Vagina (tissue), 2 donors: ENCODE data around the gene NRBF2. TPM values are rescaled to one million over a fixed set of nuclear protein-coding genes. Genes with fewer than 3 reads are reported as not detected.
A peak's percentile ranks its signal among the peaks of the same experiment; 100 is the strongest.
"Not testable (repeated sequence)": the region's sequence is repeated elsewhere in the genome, so short reads cannot be mapped to it uniquely, and the experiment has no call there.

Experiments used
- DNase-seq, 2 donors: peaks; one replicate each; pipeline ENCODE4 v3.0.0-alpha.2; 2017; ENCODE audit errors: extremely low spot score in 2 of 2
- H3K27ac ChIP-seq: fragments of 200-600 bp; sonication (generic); one replicate; pipeline ENCODE4 v1.5.1; 2019
- H3K27me3 ChIP-seq: fragments of 200-600 bp; sonication (generic); one replicate; pipeline ENCODE4 v1.5.1; 2019
- H3K36me3 ChIP-seq, 2 donors: fragments of 200-600 bp; sonication (generic); one replicate each; pipeline ENCODE4 v1.5.1; 2017 to 2019
- H3K4me1 ChIP-seq: fragments of 200-600 bp; sonication (generic); one replicate; pipeline ENCODE4 v1.5.1; 2019
- H3K4me3 ChIP-seq, 2 donors: fragments of 200-600 bp; sonication (generic); 1 replicate in 1 of 2; 2 replicates in 1 of 2; pipeline ENCODE4 v1.5.1; 2016 to 2019
- H3K9me3 ChIP-seq: fragments of 200-600 bp; sonication (generic); one replicate; pipeline ENCODE4 v1.5.1; 2019
- CTCF ChIP-seq, 3 experiments: fragments of 450-650 bp in 2 of 3; fragments of 200-600 bp in 1 of 3; sonication (generic) in 1 of 3; IDR thresholded peaks; one replicate each; pipeline ENCODE4 v1.5.1; 2017 to 2019; ENCODE audit warnings: antibody characterized with exemption in 3 of 3, mild to moderate bottlenecking in 2 of 3, moderate library complexity in 2 of 3
- POLR2A ChIP-seq, 2 donors: fragments of 450-650 bp; IDR thresholded peaks; one replicate each; pipeline ENCODE4 v1.6.1; 2017; ENCODE audit warnings: antibody characterized with exemption in 2 of 2, mild to moderate bottlenecking in 2 of 2, moderate library complexity in 2 of 2
- POLR2AphosphoS5 ChIP-seq, 2 donors: sonication (generic); formaldehyde crosslinking; IDR thresholded peaks; one replicate each; pipeline ENCODE4 v1.9.0; 2017; ENCODE audit warnings: antibody characterized with exemption in 2 of 2, mild to moderate bottlenecking in 2 of 2, low read depth in 1 of 2; ENCODE audit not compliant: insufficient read depth in 1 of 2
- intact Hi-C: fragments of 100-400 bp; cut with DNase I; formaldehyde crosslinking; loops from one replicate; pipeline ENCODE4 v1.15.1; 2023
- total RNA-seq: library from RNA; depleted of rRNA; stranded (reverse); fragments of >200 nt; gene quantifications from one replicate; pipeline ENCODE4 v1.2.3, GENCODE V29; 2016

The NRBF2 gene
- 16.5 TPM for total RNA-seq

- Histone ChIP-seq H3K4me3 (peak within 1 kb of the TSS; percentile 89 to 95), H3K4me1 (peaks cover 30% of the 10 kb centered on the region), H3K27ac (peak within 1 kb of the TSS; percentile 93), H3K36me3 (no peaks in the 10 kb centered on the region), H3K27me3 (no peaks in the 10 kb centered on the region), H3K9me3 (no peaks in the 10 kb centered on the region)
- peak in 1 of 2 donors; percentile 97 for DNase-seq
- TF ChIP-seq POLR2AphosphoS5 (IDR thresholded peaks at IDR 0.05; ENCODE audit: insufficient read depth in 1 of 2, low read depth in 1 of 2) (peak; percentile 32 to 96), POLR2A (IDR thresholded peaks at IDR 0.05) (peak in 1 of 2 donors; percentile 89), CTCF (IDR thresholded peaks at IDR 0.05) (no peak)
- intact Hi-C loops = no loop called here
These were observed at the start of gene NRBF2 for GRCh38 chr10:63133056-63133820. Gene NRBF2 (plus strand): TSS chr10:63133328. CDS start chr10:63133471, 143 bp downstream.

GRCh38 chr10:63083406-63083805 lies 49.7 kb upstream of the NRBF2 start:
- H3K4me3 ChIP-seq, H3K27ac ChIP-seq, H3K27me3 ChIP-seq, H3K36me3 ChIP-seq, H3K9me3 ChIP-seq, intact Hi-C loops, DNase-seq: not testable (repeated sequence)
- H3K4me1 ChIP-seq = peaks cover 12% of the 10 kb centered on the region

- no peaks in the 10 kb centered on the region for H3K36me3 ChIP-seq
- intact Hi-C loops = no loop called here
- H3K4me1 ChIP-seq = peaks cover 12% of the 10 kb centered on the region
- H3K9me3 ChIP-seq = no peaks in the 10 kb centered on the region
- TF ChIP-seq CTCF (IDR thresholded peaks at IDR 0.05) = peak; percentile 41 to 63 (median 44)
- TF ChIP-seq POLR2AphosphoS5 (IDR thresholded peaks at IDR 0.05; ENCODE audit: insufficient read depth in 1 of 2, low read depth in 1 of 2) = peak in 1 of 2 donors; percentile 44
- TF ChIP-seq POLR2A (IDR thresholded peaks at IDR 0.05) = no peak
- peak in 1 of 2 donors; percentile 88 for DNase-seq
- H3K27me3 ChIP-seq = no peaks in the 10 kb centered on the region
- peak overlapping the region; percentile 29 for H3K27ac ChIP-seq
- no peak overlapping the region for H3K4me3 ChIP-seq
These were observed 49.0 kb upstream of the NRBF2 start for GRCh38 chr10:63083904-63084689.

GRCh38 chr10:63084690-63085382 lies 48.3 kb upstream of the NRBF2 start:
- no peak for DNase-seq
- Histone ChIP-seq H3K9me3 (no peaks in the 10 kb centered on the region), H3K4me3 (no peak overlapping the region), H3K36me3 (no peaks in the 10 kb centered on the region), H3K27ac (peak overlapping the region; percentile 29), H3K4me1 (peaks cover 12% of the 10 kb centered on the region), H3K27me3 (no peaks in the 10 kb centered on the region)
- TF ChIP-seq POLR2AphosphoS5 (IDR thresholded peaks at IDR 0.05; ENCODE audit: insufficient read depth in 1 of 2, low read depth in 1 of 2) = no peak
- no peak for TF ChIP-seq CTCF (IDR thresholded peaks at IDR 0.05)
- TF ChIP-seq POLR2A (IDR thresholded peaks at IDR 0.05) = no peak
- intact Hi-C loops = no loop called here

GRCh38 chr10:63093227-63093626 lies 39.9 kb upstream of the NRBF2 start:
- no peak overlapping the region for H3K4me3 ChIP-seq
- TF ChIP-seq CTCF (IDR thresholded peaks at IDR 0.05) (no peak), POLR2AphosphoS5 (IDR thresholded peaks at IDR 0.05; ENCODE audit: insufficient read depth in 1 of 2, low read depth in 1 of 2) (no peak), POLR2A (IDR thresholded peaks at IDR 0.05) (no peak)
- H3K27ac ChIP-seq = no peak overlapping the region
- intact Hi-C loops = no loop called here
- no peaks in the 10 kb centered on the region for H3K4me1 ChIP-seq
- no peak for DNase-seq
- no peaks in the 10 kb centered on the region for H3K27me3 ChIP-seq
- no peaks in the 10 kb centered on the region for H3K9me3 ChIP-seq
- no peaks in the 10 kb centered on the region for H3K36me3 ChIP-seq
